T47D (cell line): ENCODE data around the gene ST8SIA3.

ENCODE experiments used
- DNase-seq, 2 experiments: peaks; one replicate each; pipeline versions ENCODE4 v3.0.0 to v3.0.0-alpha.2; 2011 to 2012; ENCODE audit warnings: low read depth in 1 of 2, low spot score in 1 of 2
- JUND ChIP-seq: IDR thresholded peaks from 2 replicates; pipeline ENCODE4 v1.6.1; 2012; ENCODE audit warnings: low read depth
- in situ Hi-C: cut with HindIII; loops from 2 replicates; pipeline ENCODE4 v1.10.0; 2016; ENCODE audit warnings: low sequenced_read_pairs, low pct_unique_long_range_greater_than_20kb

ST8SIA3 gene

DNA sequence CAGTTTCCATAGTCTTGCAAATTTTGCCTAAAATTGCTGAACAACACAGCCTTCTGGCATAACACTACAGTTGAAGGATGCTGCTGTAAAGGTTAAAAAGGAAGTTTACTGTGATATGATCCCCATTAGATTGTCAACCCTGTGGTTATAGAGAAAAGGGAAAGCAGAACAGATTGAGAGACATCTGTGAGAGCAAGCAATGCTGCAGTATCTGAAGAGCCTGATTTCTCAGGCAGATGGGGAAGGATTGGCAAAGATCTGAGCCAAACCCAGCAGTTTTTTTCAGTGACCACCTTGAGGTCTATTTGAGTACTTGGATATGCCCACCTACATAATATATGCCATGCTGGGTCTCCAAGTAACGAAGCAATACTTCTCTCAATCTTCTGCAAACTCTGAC, 8.5 kb upstream of the ST8SIA3 start:
- TF ChIP-seq JUND, result no peak
- no peak for DNase-seq
- in situ Hi-C loops, result no loop called here

DNA sequence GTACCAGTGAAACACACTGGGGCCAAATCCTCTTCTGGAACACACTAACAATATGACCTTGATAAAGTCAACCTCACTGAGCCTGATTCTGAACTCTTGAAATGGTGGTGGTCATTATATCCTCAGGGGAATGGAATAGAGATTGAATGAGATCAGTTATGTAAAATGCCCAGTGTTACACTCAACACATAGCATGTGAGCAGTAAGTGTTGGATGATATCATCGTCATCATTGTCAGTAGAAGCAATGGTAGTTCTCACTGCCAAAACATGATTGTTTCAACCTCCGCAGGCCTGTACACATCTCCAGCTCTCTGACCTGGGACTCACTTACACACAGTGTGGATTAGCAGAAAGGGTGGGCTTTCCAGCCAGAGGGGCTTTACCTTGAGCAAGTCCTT, 5.5 kb upstream of the ST8SIA3 start:
- DNase-seq, result no peak
- in situ Hi-C loops, result no loop called here
- no peak for TF ChIP-seq JUND

DNA sequence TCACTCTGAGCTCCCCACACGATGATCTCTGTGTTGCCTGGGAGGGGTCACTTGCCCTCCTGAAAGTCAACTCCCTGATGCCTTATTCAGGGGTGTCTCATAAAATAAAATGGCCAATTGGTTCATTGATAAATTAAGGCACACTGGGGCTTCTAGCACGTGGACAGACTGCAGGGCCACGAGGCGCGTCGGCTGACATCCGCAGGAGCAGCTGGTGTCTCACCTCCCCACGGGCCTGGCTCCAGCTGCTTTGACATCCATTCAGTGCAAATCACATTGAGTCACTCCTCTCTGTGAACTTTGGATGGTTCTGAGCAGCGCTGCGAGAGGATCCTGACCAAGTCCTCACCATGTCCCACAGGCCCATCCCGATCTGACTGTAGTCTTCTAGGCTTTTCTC, 4.6 kb upstream of the ST8SIA3 start:
- DNase-seq, result no peak
- in situ Hi-C loops, result no loop called here
- no peak for TF ChIP-seq JUND

DNA sequence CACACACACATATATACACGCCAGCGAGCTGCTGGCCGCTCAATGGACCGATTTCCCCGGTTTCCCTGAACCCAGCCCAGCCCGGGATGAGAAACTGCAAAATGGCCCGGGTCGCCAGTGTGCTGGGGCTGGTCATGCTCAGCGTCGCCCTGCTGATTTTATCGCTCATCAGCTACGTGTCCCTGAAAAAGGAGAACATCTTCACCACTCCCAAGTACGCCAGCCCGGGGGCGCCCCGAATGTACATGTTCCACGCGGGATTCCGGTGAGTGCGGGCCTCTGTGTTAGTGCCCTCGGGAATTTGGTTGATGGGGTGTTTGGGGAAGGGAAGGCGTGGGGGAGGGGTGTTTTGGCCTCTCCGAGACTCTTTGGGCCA, 392 bp downstream of the ST8SIA3 start:
- no peak for DNase-seq
- TF ChIP-seq JUND, result no peak
- in situ Hi-C loops, result no loop called here

DNA sequence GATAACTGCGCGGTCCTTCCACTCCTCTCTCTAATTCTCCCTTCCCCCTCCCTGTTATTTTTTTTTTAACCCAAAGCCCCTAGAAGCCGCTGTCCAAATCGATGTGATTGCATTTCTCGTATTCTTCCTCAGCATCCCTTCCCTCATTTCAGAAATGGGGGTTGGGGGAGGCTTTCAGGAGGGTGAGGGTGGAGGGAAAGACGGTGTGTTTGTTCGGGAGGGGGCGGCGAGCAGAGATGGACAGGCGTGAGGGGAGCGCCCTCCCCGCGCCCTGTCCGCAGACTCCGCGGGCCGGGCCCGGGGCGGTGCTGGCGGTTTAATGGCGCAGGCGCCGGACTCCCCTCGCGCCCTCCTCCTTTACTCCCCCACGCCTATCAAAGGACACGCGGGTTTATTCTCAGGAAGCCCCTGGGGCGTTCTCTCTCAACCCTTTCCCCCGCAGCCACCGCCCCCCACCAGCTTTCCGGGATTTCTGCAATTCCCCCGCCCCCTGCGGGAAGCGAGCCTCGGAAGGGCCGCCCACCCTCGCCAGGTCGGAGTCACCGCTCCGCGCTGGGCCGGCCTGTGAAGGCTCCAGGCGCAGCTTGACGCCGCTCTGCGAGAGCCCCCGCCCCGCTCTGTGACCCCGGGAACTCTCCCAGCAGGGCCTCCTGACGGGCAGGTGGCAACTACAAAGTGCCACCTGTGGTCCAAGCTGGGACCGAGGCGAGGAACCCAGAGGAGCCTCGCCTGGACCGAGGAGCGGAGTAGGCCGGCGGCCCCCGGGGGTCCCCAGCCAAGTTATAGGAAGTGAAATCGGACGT, 981 bp downstream of the ST8SIA3 start:
- in situ Hi-C loops, result no loop called here
- DNase-seq, result no peak
- TF ChIP-seq JUND, result no peak

DNA sequence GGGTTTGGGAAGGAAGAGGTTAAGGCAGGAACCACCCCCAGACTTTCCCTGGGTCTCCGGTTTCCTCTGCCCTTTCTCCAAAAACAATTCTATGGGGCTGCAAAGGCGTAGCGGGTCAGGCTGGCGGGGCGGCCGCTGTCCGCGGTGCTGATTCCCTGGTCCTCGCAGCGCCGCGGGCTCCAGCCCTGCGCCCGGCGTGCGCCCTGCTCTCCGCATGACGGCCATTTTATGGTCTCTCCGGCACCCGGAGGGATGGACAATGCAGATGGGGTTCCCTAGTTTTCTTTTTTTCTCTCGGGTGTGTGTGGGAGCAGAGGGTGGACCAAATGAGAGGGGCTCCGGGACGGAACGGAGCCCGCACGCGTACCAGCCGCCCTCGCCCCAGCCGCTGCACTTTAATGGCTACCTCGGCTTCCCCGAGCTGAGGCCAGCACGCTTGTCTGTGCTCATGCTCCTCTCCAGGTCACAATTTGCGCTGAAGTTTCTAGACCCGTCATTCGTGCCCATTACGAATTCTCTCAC, 1.6 kb downstream of the ST8SIA3 start:
- peak; percentile 3 to 8 for DNase-seq
- in situ Hi-C loops, result no loop called here
- no peak for TF ChIP-seq JUND

DNA sequence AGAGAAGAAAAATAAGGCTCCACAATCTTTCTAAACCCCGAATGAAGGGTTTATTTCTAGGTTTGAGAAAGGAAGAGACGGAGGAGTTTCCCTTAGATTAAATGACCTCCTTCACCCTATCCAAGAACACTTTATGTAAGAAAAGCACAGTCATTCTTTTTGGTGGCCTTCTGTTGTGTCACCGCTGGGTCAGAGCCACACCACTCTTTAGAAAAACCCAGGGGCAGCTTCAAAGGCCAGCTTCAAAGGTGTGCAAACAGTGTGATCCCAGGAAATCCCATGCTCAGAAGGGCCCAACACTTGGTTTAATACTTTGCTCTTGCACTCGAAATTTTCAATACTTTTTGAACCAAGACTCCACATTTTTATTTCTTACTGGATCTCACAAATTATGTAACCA, 7.1 kb downstream of the ST8SIA3 start:
- no peak for TF ChIP-seq JUND
- DNase-seq, result no peak
- in situ Hi-C loops, result no loop called here

DNA sequence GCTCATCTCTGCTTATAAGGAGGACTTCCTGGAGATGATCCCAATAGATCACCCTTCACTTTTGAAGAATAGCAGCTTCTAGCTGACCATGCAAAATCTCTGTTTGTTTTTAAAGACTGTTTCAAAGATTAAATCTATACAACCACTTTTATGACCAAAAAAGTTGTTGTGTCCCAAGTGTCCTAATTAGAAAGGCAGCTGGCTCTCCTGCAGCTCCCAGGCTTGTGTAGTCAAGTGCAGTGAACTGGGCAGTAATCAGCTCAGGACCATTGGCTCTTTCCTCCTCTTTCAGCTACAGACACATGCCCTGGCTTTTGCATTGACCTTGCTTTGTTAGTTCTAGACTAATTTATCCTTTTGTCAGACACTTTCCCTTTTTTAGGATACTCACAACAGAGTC, 10.4 kb downstream of the ST8SIA3 start:
- no peak for TF ChIP-seq JUND
- no peak for DNase-seq
- in situ Hi-C loops, result no loop called here

DNA sequence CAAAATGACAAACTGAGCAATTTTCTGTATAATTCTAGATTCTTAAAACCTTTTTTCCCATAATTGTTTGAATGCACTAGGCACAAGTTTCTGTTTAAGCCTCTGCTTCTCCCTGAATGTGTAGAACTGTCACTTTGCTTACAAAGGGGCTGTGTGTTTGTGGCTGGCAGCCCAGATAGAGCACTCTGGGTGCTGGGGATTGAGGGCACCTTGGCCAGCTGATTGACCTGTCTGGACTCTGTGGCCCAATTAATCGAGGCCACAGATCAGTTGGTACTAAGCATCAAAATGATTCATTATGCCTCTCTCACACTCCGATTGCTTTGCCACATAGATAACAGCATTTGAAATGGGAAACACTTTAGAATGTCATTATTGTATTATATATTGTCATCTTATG, 12.1 kb downstream of the ST8SIA3 start:
- TF ChIP-seq JUND, result no peak
- in situ Hi-C loops, result no loop called here
- DNase-seq, result no peak

DNA sequence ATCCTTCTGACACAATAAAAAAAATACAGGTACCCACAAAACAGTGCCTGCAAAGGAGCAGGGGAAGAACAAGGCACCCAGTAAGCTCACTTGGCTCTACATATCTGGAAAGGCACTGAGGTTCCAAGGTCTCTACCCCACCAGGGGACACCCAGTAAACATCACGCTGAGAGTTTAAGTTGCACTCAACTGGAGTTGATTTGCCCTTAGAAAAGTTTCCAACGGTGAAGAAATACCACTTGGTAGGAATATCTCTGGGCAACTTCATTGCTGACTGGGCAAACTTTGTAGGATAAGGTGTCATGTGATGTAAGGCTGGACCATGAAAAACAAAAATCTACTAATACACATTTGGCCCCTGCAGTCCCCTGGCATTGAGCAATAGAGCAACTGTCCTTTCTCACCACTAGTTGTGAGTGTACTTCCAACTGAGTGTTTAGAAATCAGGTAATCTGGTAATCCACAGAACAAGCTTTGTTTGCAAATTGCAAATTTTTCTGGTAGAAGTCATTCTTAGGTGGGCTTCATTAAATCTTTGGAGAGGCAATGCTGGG, 14.2 kb downstream of the ST8SIA3 start:
- in situ Hi-C loops, result no loop called here
- DNase-seq, result no peak
- no peak for TF ChIP-seq JUND

DNA sequence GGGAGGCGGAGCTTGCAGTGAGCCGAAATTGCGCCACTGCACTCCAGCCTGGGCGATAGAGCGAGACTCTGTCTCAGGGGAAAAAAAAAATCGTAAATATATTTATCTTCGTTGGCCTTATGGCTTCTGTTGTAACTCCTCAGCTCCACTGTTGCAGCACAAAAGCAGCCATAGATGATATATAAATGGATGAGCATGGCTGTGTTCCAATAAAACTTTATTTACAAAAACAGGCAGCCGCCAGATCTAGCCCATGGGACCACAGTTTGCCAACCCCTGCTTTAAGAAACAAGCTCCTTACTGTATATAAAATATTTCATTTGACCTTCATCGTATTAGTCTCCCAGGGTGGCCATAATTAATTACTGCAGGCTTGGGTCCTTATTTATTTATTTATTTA, 20.1 kb downstream of the ST8SIA3 start:
- TF ChIP-seq JUND, result no peak
- in situ Hi-C loops, result no loop called here
- DNase-seq, result no peak

DNA sequence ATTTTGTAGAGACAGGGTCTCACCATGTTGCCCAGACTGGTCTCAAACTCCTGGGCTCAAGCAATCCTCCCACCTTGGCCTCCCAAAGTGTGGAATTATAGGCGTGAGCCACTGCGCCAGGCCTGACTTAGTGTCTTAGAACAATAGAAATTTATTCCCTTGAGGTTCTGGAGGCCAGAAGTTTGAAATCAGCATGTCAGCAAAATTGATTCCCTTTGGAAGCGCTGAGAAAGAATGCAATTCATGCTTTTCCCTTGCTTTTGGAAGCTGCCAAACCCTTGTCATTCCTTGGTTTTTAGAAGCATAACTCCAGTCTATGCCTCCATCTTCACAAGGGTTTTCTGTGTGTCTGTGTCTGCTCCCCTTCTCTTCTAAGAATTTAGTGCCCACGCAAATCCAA, 20.7 kb downstream of the ST8SIA3 start:
- no peak for TF ChIP-seq JUND
- DNase-seq, result no peak
- in situ Hi-C loops, result no loop called here

DNA sequence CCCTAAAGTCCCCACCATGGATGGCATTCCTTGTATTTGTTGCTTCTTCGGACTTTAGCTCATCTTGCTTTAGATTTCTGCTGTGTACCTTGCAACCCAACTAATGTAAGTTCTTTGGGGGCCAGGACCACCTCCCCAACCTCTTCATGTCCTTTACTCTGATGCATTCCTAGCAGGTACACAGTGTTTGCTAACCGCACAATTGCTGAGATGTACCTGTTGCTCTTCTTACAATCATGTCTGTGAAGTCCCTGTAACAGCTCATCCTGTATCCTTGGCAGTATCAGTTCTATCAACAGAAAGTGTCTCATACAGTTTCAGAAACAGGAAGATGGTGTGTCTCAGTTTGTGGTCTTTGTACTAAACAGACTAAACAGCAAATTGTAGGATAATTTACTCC, 24.1 kb downstream of the ST8SIA3 start:
- TF ChIP-seq JUND, result no peak
- DNase-seq, result no peak
- in situ Hi-C loops, result no loop called here

DNA sequence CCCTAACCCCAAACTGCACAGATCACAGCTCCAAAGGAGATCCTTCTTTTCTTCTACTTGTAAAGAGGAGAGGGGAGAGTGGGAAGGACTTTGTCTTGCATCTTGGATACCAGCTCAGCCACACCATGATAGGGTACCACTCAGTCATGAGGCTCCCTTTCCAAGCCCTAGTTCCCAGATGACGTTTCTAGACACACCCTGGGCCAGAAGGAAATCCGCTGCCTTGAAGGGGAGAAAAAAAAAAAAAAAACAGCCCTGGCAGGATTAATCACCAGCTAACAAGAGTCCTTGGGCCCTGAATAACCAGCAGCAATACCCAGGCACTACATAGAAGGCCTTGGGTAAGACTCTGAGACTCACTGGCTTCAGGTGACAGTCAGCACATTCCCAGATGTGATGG, 36.9 kb downstream of the ST8SIA3 start:
- in situ Hi-C loops, result no loop called here
- no peak for TF ChIP-seq JUND
- DNase-seq, result no peak
